GM18909 (cell line): ENCODE results near the gene KRT81.
"Not testable (repeated sequence)": the region's sequence is repeated elsewhere in the genome, so short reads cannot be mapped to it uniquely, and the experiment has no call there.

Source experiments
- ATAC-seq: cut with Tn5 transposase; IDR thresholded peaks from one replicate; pipeline ENCODE4 v1.9.1; 2021; ENCODE audit warnings: mild to moderate bottlenecking; ENCODE audit not compliant: unreplicated experiment, poor library complexity

The KRT81 gene

DNA sequence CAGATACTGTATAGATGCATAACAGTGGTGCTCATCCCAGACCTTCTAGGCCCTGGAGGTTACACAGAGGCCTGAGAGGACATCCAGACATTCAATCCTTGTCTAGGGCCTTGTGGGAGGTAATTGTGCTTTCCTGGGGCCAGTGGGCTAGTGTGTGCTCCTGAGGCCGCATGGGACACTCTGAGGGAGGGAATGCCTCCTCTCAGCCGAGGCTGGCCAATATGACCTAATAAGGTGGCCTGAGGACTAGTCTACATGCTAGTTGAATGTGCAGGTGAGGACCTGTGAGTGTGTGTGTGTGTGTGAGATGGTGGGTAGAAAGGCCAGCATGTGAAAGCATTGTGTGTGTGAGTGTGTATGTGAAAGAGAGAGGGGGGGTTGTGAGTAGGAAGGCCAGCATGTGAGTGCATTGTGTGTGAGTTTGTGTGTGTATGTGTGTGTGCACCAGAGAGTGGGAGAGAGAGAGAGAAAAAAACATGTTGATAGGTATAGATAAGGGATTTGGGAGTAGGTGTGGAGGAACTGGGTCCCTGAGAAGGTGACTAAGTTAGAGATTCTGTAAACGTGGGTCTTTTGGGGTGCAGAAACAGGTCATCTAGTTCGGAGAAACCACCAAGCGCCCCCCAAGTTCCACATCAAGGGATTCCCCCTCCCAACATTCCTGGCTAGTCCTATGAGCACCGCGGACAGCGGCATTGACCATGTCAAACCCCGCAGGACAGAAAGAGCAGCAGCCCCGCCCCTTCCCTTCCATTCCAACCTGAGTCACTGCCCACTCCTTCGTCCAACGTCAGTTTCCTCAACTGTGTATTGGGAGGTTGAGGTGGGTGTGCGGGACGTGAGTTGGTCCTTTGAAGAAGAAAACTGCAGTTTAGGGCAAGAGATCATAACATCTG is 9.7 kb upstream of the KRT81 start:
- ATAC-seq = no peak

DNA sequence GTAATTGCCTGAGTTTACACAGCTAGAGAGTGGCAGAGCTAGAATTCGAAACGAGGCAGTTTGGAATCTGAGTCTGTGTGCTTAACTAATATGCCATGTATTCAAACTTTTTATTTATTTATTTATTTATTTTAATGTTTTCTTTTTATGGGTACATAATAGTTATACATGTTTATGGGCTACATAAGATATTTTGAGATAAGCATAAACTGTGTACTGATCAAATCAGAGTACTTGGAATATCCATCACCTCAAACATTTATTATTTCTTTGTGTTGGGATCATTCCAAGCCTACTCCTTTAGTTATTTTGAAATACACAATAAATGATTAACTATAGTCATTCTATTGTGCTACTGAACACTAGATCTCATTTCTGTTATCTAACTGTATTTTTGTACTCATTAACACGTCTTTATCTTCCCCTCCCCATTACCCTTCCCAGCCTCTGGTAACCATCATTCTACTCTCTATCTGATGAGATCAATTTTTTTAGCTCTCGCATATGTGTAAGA is 7.4 kb upstream of the KRT81 start:
- ATAC-seq = no peak

DNA sequence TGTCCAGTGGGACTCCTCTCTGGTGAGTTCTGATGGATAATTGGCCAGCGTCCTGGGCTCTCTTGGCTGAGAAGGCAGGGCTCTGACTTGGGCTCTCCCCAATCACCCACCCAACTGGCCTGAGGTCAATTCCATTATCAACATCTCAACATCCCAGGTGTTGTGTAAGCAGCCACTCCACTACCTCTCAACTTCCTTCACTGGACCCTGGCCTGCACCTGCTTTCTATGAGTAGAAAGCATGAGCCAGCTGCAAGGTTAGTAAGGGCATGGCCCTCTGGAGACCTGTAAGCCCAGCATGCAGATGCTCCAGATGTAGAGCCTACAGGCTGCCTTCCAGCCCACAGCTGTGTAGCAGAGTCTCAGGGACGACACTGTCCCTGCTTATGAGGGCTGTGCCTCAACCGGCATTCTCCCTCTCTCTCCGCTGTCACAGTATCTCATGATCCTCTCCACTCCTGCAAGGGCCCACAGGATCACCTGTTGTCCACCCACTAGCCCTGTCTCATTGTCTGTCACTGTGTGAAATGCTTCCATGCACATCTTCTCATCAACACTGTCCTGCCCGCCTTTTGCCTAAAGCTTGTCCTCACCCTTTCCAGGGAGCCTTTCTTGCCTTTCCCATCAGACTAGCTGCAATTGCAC is 5.4 kb upstream of the KRT81 start:
- ATAC-seq = no peak

DNA sequence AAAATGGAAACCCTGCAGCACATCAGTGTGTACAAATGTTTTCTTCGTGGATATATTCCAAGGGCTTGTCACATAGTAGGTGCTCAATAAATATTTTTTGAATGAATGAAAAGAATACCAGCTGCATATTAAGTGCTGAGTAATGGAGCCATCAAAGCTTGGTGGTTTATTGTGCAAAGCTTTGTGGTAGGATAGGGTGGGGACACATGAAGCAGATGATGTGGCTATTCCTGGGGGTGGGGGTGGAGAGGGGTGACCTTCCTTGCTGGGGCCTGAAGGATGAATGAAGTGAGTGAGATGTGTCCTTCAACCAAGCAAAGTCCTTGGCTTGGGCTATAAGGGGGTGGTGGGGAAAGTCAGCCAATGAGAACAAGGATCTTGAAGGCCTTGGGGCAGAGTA is 4.3 kb upstream of the KRT81 start:
- ATAC-seq = no peak

DNA sequence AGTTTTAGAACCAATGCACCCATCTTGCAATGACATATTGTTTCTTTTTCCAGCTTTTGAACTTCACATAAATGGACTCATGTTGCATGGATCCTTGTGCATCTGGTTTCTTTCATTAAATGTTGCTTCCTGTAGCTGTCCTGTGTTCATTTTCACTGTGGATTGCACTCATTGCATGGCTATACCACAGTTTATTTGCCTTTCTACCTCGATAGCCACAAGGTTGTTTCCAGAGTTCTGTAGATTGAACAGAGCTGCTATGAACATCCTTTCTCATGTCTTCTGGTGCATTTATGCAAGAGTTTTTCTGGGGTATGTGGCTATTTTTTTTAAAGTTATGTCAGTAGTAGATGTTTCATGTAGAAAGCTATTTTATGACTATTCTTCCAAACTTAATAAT is 3.5 kb upstream of the KRT81 start:
- no peak for ATAC-seq

DNA sequence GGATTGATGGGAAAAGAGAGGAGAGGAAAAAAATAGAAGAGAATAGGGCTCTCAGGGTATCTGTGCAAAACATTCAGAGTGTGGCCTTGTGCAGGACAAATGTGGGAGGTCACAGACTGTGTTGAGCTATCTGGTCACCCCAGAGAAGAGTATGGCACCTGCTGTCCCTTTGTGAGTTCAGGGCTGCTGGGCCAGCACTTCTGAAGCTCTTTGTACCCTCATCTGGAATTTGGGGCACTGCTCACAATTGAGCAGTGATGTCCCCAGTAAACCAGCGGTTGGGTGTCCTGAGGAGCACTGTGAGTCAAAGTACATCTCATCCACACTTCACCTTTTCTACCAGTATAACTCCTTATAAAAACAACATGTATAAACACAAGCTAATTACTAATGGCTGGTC is 2.6 kb upstream of the KRT81 start:
- no peak for ATAC-seq

DNA sequence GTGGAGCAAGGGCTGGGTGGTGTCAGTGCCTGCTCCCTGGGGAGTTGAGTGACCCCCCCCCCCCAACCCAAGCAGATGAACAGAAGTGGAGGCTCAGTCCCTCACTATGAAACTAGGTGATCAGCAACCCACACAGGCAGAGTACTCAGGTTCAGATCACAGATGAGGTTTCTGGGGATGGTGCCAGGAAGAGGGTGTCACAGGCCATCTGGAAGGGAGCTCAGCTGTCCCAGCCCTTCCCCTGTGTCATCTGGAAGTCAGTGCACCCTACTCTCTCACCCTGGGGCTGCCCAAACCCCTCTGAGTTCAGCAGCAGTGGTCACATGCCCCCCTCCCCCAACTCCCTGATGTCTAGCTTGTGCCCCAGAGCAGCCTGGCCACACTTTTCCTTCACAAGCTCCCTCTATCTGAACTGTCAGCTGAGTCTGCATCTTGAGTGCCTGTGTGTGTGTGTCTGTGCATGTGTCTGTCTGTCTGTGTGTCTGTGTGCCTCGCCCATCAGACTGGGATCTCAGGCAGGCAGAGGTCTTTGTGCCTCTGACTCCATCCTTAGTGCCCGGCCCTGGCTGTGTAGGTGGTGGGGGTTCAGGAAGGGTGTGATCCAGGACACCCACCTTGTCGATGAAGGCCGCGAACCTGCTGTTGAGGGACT is 725 bp downstream of the KRT81 start:
- not testable (repeated sequence) for ATAC-seq

DNA sequence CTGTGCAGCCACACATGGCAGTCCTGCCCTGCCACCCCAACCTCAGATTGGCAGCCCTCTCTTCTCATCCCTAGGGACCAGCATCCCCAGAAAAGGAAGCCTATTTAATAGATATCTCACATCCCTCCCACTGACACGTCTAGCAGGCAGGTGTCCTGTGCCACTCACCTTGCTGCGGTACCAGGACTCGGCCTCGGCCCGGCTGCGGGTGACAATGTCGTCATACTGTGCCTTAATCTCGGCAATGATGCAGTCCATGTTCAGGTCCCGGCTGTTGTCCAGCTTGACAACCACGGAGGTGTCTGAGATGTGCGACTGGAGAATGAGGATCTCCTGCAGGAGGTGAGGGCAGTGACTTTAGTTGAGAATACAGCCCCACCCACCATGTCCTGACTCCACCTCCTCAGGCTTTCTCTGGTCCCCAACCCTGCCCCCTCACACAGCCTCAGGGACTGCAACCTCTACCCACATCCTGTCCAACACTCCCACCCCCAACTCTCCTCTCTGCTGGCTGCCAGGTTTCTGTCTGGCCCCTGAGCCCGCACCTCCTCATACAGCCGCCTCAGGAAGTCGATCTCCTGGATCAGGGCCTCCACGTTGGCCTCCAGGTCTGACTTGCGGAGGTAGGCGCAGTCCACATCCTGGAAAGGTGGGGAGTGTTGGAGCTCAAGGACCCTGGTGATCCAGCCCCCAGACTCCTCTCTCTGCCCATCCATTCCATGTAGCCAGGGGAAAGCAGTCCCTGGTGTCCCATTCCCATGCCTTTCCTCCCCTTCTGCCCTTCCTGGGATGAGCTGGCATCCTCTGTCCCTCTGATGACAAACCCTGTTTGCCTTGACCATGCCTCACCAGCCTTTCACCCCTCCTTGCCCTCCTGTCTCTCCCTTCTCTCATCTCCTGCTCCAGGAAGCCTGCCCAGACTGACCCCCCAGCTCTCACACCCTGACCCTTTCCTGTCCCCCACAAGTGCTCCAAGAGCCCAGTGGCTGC is 3.2 kb downstream of the KRT81 start:
- peak; percentile 86 for ATAC-seq

DNA sequence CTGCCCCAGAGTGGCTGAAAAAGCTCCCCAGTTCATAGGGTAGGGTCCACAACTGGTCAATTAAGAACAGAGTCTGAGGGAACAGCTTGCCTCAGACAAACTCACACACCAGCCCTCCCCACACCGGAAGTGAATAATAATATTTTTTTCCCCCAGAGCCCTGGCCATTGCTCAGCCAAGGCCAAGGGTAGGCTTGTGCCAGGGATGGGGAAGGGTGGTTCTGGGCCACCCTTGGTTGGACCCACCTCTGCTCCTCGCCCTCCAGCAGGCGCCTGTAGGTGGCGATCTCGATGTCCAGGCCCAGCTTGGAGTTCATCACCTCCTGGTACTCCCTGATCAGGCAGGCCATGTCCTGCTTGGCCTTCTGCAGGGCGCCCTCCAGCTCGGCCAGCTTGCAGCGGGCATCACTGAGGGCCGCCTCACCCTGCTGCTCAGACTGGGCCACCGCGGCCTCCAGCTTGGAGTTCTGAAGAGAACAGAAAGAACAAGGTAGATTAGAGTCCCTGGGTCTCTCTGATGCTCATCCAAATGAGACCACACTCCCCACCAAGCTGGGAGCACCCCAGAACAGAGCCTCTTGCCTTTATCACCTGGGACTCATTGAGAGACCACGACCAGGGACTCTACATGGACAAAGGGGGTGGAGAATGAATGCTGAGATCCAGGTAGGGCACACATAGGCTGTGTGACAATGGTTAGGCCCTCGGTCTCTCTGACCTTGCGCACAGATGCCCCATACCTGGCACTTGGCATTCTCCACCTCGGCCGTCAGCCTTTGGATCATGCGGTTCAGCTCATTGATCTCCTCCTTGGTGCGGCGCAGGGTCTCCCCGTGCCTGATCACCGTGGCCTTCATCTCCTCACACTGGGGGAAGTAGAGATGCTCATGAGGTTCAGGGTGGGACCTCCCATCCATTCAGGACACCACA is 4.2 kb downstream of the KRT81 start:
- not testable (repeated sequence) for ATAC-seq

DNA sequence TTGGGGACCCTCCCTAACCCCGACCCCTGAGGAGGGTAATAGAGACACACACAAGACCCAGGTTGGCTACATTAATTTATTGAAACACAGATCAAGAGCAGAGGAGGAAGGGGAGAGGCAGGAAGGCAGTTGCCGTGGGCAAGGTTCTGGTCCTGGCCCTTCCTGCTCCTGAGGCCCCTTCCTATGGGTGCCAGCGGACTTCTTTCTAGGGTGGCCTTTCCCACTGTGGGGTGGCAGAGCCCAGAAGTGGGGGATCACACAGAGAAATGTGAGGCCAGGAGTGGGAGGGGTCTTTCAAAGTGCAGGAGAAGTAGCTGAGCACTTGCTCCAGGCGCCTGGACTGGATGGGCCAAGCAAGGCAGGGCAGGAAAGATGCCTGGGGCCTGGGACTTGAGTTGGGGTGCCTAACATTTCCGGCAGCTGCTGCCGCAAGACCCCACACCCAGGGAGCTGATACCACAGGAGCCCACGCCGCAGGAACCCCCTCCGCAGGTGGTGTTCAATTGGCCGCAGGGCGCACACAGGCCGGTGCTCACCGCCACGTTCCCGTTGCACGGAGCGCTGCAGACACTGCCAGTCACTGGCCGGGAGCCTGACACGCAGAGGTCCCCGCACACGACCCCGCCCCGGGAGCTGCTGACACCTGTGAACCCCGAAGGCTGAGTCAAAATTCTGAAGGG is 5.3 kb downstream of the KRT81 start:
- ATAC-seq = no peak

DNA sequence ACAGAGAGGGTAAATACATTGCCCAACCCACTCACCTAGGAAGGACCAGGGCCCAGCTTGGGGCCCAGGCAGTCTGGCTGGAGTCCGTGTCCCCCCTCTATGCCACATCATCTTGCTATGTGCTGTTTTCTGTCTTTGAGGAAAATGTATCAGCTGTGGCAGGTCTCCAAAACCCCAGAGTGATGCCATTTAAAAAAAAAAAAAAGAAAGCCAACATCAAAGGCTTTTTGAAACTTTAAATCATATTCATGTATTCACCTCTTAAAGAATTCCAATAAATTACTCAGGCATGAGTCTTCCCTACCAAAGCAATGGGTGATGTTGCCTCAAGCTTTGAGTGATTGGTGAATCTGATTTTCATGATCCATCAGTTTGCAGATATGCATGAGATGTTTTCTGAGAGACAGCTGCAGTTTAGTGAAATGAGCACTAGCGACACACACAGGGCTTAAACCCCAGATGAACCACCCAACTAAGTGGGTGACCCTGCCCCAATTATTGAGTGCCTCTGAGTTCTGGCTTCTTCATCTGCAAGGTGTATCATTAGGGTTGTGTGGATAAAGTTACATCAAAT is 6.1 kb downstream of the KRT81 start:
- ATAC-seq = no peak

DNA sequence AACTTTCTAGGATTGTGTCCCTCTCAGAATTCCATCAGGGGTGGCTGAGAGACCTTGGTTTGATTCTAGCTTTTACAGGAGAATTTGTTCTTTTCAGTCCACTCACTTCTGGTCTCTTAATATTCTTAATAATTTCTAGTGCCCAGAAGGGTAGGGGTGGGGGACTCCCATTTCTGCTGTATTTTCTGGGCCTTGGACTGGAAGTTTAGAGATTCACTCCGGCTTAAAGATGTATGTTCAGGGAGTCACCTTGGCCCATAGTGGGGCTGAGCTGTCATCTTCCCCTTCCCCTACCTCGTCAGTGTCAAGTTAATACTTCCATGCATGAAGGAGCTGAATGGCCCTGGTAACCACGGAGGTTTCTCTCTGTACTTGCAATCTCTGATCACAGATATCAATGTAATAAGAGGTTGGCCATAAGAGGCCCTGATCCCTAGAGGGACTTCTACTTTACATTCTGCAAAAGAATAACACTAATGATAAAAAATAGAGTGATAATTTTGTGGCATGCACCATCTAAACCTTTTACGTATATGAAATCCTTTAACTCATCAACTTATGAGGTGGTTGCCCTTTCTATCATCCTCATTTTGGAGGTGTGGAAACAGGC is 6.7 kb downstream of the KRT81 start:
- ATAC-seq = no peak

DNA sequence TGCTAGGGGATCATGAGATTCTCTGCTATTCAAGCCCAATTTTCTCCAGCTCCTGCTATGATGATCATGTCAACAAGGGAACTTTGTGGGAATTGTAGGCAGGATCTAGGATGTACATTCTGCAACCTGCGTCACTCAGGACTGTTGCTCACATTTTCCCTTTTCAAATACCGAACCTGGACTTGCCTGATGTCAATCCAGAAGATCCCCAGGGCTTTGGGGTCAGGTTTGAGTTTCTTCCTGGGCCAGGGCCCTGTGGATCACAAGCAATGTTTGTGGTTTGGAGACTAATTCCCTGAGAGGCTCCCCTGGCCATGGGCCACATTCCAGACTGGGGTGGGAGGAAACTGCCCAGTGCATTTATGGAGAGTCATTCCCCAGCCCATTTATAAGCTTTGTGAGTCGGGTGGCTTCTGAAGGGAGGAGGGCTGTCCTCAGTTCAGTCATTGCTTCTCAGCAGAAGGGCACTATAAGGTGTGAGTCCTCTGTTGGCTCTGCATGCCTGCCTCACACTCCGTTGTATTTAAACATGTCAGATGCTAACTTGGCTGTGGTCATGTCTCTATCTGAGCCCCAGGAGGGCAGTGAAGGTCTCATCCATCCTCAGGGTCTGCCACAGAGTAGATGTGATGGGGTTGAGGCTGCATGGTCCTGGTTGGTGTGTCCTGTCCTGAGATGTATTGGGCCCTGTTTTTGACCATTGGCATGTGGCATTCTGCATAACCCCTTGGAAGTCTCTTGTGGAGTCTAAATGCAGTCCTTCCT is 10.4 kb downstream of the KRT81 start:
- ATAC-seq = no peak

DNA sequence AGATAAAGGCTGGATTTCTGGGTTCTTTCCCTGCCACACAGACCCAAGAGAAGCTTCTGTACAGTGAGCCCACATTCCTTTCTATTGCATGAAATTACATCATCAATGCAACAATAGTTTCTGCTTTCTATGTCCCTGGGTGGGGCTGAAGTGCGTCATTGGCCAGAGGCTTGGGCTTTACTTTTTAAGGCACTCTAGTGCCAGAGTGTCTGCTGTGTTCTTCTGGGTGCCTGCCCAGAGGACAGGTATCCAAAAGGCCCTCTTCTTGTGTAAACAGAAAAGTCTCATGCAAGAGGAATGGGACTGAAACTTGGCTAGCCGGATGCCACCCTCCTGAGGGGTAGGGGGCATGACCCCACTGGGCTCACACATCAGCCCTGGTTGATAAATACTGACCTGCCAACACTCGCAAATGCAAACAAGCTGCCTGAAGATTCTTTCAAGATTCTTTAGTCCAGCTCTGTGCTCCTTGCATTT is 11.0 kb downstream of the KRT81 start:
- ATAC-seq = no peak

DNA sequence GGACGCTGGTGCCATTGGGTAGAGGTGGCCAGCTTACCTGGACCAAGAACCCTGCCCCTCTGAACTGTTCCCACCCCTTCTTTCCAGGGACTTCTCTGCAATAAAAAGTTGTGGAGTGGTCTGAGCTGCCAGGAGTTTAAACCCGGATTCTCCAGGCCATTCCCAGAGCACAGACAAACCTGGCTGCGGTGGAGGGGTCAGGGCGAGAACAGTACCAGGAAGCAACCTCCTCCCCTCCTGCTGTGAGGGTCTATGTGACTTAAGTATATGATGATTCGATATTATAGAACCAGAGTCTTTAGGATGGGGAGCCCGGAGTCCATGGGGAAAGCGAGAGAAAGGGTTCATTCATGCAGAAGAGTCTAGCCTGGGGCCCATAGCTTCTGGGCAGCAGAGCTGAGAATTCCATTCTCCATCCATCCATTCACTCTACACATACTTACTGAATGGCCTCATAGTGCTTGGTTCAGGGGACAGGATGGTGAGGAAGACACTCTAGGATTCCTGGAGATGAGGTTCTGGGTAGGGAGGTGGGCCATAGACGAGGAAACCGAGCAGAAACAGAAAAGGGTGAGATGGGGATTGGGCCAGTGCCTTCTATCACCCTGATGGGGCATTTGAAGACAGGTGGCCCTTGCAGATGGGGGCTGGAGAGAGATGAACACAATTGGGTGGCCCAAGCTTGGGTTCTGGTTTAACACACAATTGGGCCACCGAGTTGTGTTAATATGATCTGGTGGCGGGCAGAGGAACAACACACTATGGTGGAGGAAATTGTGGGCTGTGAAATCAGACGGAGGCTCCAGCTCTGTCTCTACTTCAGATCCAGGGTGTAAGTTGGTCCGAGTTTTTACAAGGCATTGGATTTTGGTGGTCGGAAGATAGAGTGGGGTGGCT is 11.7 kb downstream of the KRT81 start:
- no peak for ATAC-seq
